Vagina (tissue), 2 donors: ENCODE data around the gene CTBP2. TPM values are rescaled to one million over a fixed set of nuclear protein-coding genes. Genes with fewer than 3 reads are reported as not detected.

Source experiments
- DNase-seq, 2 donors: peaks; one replicate each; pipeline ENCODE4 v3.0.0-alpha.2; 2017; ENCODE audit errors: extremely low spot score in 2 of 2
- H3K27ac ChIP-seq: fragments of 200-600 bp; sonication (generic); one replicate; pipeline ENCODE4 v1.5.1; 2019
- H3K27me3 ChIP-seq: fragments of 200-600 bp; sonication (generic); one replicate; pipeline ENCODE4 v1.5.1; 2019
- H3K36me3 ChIP-seq, 2 donors: fragments of 200-600 bp; sonication (generic); one replicate each; pipeline ENCODE4 v1.5.1; 2017 to 2019
- H3K4me1 ChIP-seq: fragments of 200-600 bp; sonication (generic); one replicate; pipeline ENCODE4 v1.5.1; 2019
- H3K4me3 ChIP-seq, 2 donors: fragments of 200-600 bp; sonication (generic); 1 replicate in 1 of 2; 2 replicates in 1 of 2; pipeline ENCODE4 v1.5.1; 2016 to 2019
- H3K9me3 ChIP-seq: fragments of 200-600 bp; sonication (generic); one replicate; pipeline ENCODE4 v1.5.1; 2019
- POLR2A ChIP-seq, 2 donors: fragments of 450-650 bp; IDR thresholded peaks; one replicate each; pipeline ENCODE4 v1.6.1; 2017; ENCODE audit warnings: antibody characterized with exemption in 2 of 2, mild to moderate bottlenecking in 2 of 2, moderate library complexity in 2 of 2
- POLR2AphosphoS5 ChIP-seq, 2 donors: sonication (generic); formaldehyde crosslinking; IDR thresholded peaks; one replicate each; pipeline ENCODE4 v1.9.0; 2017; ENCODE audit warnings: antibody characterized with exemption in 2 of 2, mild to moderate bottlenecking in 2 of 2, low read depth in 1 of 2; ENCODE audit not compliant: insufficient read depth in 1 of 2
- intact Hi-C: fragments of 100-400 bp; cut with DNase I; formaldehyde crosslinking; loops from one replicate; pipeline ENCODE4 v1.15.1; 2023
- total RNA-seq: library from RNA; depleted of rRNA; stranded (reverse); fragments of >200 nt; gene quantifications from one replicate; pipeline ENCODE4 v1.2.3, GENCODE V29; 2016
- TF ChIP-seq, protein P1 (sequence below), 3 experiments: fragments of 450-650 bp in 2 of 3; fragments of 200-600 bp in 1 of 3; sonication (generic) in 1 of 3; IDR thresholded peaks; one replicate each; pipeline ENCODE4 v1.5.1; 2017 to 2019; ENCODE audit warnings: antibody characterized with exemption in 3 of 3, mild to moderate bottlenecking in 2 of 3, moderate library complexity in 2 of 3

Gene CTBP2
- total RNA-seq, 1 donor from 2014 or later = 74.4 TPM

DNA sequence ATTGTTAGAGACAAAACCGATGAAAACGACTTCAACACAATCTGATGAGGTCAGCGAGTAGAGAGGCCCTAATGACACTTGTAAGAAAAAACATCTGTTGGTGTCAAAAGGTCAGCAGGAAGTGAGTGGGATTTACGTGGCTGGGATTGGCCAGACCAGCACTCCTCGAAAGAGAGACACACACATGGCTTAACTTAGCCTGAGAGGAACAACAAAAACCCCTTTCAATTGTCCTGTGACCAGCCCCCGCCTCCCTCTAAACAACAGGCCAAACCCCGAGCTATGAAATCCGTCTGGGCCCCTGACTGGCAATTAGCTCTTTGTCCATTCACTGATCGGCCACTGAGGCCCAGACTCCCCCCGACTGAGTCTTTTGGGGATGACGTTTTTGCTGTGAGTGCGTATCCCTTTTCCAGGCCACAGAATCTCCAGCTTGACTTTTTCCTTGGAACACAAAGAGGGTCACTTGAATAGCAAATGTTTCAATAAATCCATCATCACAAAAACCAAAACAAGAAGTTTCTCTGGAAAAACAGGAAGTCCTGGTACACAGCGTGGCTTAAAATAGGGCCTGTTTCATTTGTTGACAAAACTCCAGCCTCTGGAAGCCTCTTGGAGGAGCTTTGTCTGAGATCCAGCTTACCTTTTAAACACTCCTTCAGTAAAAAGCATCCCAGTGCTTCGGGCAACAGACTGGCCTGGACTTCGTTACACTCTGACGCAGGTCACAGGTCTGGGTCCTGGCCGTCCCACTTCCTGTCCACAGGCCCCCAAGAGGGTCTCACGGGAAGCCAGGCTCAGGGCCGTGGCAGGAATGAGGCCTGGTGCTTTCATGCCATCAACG, 103.0 kb downstream of the CTBP2 start:
- peak overlapping the region; percentile 97 for H3K27ac ChIP-seq
- DNase-seq = peak in 1 of 2 donors; percentile 99
- peaks cover 85% of the 10 kb centered on the region for H3K4me1 ChIP-seq
- H3K36me3 ChIP-seq = no peaks in the 10 kb centered on the region
- intact Hi-C loops = no loop called here
- H3K9me3 ChIP-seq = no peaks in the 10 kb centered on the region
- H3K27me3 ChIP-seq = no peaks in the 10 kb centered on the region
- no peak for TF ChIP-seq POLR2A (IDR thresholded peaks at IDR 0.05)
- peak; percentile 69 to 97 for TF ChIP-seq POLR2AphosphoS5 (IDR thresholded peaks at IDR 0.05; ENCODE audit: insufficient read depth in 1 of 2, low read depth in 1 of 2)
- H3K4me3 ChIP-seq = peak overlapping the region in 1 of 2 donors; percentile 30

DNA sequence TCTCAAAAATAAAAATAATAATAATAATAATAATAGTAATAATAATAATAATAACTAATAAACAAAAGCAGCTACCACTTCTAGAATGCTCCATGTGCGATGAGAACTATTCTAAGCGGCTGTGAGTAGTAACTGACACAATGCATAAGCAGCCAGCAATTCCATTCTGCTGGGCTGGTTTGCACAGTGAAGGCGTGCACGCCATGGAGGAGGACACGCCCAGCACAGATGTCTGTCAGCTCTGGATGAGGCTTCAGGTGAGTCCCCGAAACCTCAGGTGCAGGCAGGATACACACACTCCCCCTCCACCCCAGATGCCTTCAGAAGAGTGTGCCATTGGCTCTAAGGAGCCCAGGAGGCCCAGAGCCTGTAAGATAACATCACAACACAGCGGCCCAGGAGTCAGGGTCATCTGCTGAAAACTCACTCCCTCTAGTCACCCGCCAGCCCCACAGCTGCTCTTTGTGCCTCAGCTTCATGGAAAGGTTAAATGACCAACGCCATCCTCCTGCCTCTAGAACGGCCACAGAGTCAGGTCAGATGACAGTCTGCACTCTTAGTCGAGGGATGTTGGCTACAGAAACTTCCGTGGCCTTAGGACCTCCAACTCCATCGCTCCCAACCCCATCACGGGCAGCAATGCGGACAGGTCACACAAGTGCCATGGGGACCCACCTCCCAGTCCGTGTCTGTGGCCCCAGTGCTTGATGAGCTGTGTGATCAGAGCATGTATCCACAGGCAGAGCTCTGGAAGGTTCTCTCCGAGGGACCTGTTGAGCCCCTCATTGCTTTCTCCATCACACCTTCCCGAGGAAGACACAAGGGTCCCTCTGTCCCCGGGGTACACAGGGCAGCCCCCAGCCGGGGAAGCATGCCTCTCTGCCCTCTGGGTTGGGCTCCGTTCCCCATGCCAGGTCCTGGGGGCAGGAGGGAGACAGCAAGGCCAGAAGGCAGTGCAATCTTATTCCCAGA, 103.9 kb downstream of the CTBP2 start:
- TF ChIP-seq, protein P1, sequence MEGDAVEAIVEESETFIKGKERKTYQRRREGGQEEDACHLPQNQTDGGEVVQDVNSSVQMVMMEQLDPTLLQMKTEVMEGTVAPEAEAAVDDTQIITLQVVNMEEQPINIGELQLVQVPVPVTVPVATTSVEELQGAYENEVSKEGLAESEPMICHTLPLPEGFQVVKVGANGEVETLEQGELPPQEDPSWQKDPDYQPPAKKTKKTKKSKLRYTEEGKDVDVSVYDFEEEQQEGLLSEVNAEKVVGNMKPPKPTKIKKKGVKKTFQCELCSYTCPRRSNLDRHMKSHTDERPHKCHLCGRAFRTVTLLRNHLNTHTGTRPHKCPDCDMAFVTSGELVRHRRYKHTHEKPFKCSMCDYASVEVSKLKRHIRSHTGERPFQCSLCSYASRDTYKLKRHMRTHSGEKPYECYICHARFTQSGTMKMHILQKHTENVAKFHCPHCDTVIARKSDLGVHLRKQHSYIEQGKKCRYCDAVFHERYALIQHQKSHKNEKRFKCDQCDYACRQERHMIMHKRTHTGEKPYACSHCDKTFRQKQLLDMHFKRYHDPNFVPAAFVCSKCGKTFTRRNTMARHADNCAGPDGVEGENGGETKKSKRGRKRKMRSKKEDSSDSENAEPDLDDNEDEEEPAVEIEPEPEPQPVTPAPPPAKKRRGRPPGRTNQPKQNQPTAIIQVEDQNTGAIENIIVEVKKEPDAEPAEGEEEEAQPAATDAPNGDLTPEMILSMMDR (IDR thresholded peaks at IDR 0.05) = no peak
- TF ChIP-seq POLR2AphosphoS5 (IDR thresholded peaks at IDR 0.05; ENCODE audit: insufficient read depth in 1 of 2, low read depth in 1 of 2) = peak in 1 of 2 donors; percentile 29

DNA sequence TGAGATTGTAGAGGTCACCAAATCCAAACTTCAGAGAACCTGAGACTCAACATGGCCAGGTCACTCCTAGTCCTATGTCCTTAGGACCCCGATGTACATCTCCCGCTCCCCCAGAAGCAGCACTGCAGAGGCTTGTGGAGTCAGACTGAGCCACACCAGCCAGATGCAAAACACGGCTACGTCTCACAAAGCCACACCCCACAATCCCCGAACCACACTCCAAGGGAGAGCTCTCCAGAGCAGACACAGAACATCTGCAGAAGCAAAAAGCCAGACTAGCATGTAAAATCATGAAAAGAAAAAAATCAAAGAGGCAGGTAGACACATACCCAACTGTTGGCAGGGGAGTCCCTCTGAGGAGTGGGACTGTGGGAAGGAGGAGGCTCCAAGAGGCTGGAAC, 104.9 kb downstream of the CTBP2 start:
- no peaks in the 10 kb centered on the region for H3K36me3 ChIP-seq
- intact Hi-C loops = no loop called here
- peak overlapping the region; percentile 97 for H3K27ac ChIP-seq
- DNase-seq = no peak
- no peaks in the 10 kb centered on the region for H3K27me3 ChIP-seq
- TF ChIP-seq POLR2AphosphoS5 (IDR thresholded peaks at IDR 0.05; ENCODE audit: insufficient read depth in 1 of 2, low read depth in 1 of 2) (no peak), POLR2A (IDR thresholded peaks at IDR 0.05) (no peak)
- TF ChIP-seq, protein P1 (IDR thresholded peaks at IDR 0.05) = no peak
- H3K4me1 ChIP-seq = peaks cover 73% of the 10 kb centered on the region
- no peaks in the 10 kb centered on the region for H3K9me3 ChIP-seq
- no peak overlapping the region for H3K4me3 ChIP-seq

More for the DNA sequence above, 103.9 kb downstream of the CTBP2 start:
- intact Hi-C loops = no loop called here
- H3K27ac ChIP-seq = peak overlapping the region; percentile 97
- no peaks in the 10 kb centered on the region for H3K36me3 ChIP-seq
- H3K27me3 ChIP-seq = no peaks in the 10 kb centered on the region
- H3K4me1 ChIP-seq = peaks cover 83% of the 10 kb centered on the region
- DNase-seq = no peak
- H3K4me3 ChIP-seq = peak overlapping the region in 1 of 2 donors; percentile 30
- H3K9me3 ChIP-seq = no peaks in the 10 kb centered on the region

DNA sequence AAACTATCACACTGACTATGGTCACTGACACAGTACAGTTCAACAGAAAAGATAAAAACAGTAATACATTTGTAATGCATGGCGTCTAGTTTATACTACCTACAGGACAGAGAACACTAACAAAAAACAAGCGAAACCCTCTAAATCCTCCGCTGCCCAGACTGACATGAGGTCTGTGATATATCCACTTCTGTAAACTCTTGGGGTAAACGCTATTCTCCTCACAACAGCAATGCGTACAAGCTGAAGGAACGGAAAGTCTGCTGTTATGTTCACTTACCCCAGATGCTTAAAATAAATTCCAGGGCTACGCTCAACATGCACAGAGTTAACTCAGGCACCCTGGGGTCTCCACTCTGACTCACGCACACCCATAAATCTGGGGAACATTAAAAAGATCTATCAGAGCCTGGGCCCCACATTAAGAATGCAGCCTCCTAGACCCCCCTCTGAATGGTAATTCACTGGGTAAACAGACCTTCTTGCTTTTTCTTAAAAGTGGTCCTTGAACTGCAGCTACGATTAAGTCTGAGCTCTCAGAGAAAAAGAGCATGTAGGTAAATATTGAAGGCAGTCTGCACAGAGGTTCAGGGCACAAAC, 105.6 kb downstream of the CTBP2 start:
- no peaks in the 10 kb centered on the region for H3K36me3 ChIP-seq
- H3K9me3 ChIP-seq = no peaks in the 10 kb centered on the region
- peaks cover 72% of the 10 kb centered on the region for H3K4me1 ChIP-seq
- TF ChIP-seq, protein P1 (IDR thresholded peaks at IDR 0.05) = no peak
- TF ChIP-seq POLR2AphosphoS5 (IDR thresholded peaks at IDR 0.05; ENCODE audit: insufficient read depth in 1 of 2, low read depth in 1 of 2) (no peak), POLR2A (IDR thresholded peaks at IDR 0.05) (no peak)
- intact Hi-C loops = no loop called here
- H3K27ac ChIP-seq = peak overlapping the region; percentile 97
- no peak overlapping the region for H3K4me3 ChIP-seq
- DNase-seq = no peak
- no peaks in the 10 kb centered on the region for H3K27me3 ChIP-seq

DNA sequence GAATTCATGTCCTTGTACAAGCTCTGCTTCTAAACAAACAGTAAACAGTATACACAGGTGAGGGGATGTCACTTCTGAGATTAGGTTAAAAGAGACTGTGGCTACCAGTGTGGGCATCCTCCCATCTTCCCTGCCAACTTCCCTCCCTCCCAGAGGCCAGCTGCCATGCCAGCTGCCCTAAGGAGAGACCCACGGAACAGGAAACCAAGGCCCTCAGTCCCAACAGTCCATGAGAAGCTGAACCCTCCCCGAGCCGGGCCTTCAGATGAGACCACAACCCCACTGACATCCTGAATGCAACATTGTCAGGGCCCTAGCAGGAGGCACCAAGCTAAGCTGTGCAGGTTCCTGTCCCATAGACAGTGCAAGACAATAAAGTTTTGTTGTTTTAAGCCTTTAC, 106.1 kb downstream of the CTBP2 start:
- TF ChIP-seq POLR2AphosphoS5 (IDR thresholded peaks at IDR 0.05; ENCODE audit: insufficient read depth in 1 of 2, low read depth in 1 of 2) (no peak), POLR2A (IDR thresholded peaks at IDR 0.05) (no peak)
- TF ChIP-seq, protein P1 (IDR thresholded peaks at IDR 0.05) = no peak
- H3K27ac ChIP-seq = peak overlapping the region; percentile 97
- intact Hi-C loops = no loop called here

More for the DNA sequence above, 106.1 kb downstream of the CTBP2 start:
- H3K9me3 ChIP-seq = no peaks in the 10 kb centered on the region
- H3K4me1 ChIP-seq = peaks cover 72% of the 10 kb centered on the region
- H3K4me3 ChIP-seq = no peak overlapping the region
- no peaks in the 10 kb centered on the region for H3K36me3 ChIP-seq
- DNase-seq = no peak
- no peaks in the 10 kb centered on the region for H3K27me3 ChIP-seq
